GM12878 (cell line): Measurements from ENCODE around the gene CEP131. TPM values are rescaled to one million over a fixed set of nuclear protein-coding genes. Genes with fewer than 3 reads are reported as not detected.

ENCODE experiments used
- ATAC-seq: fragments of 200-7000 bp; cut with Tn5 transposase; 3 replicates; pipeline ENCODE4 v1.9.1; 2020; ENCODE audit warnings: mild to moderate bottlenecking, moderate library complexity
- BruUV-seq: library from RNA; stranded (reverse); fragments of 400-500 nt; replicated peaks from 2 replicates; lab custom pipeline; 2021; lab: Mats Ljungman, UMichigan
- CTCF ChIA-PET: fragments of 300-600 bp; sonication (Branson Sonifier 250); formaldehyde crosslinking; extraction: SDS; loops from one replicate; lab custom pipeline; 2021; ENCODE audit warnings: inconsistent platforms; lab: Yijun Ruan, JAX
- POLR2A ChIA-PET: fragments of 350-600 bp; formaldehyde crosslinking; extraction: SDS; loops from one replicate; lab custom pipeline; 2021; ENCODE audit warnings: inconsistent platforms; lab: Charles Lee
- RAD21 ChIA-PET: fragments of 300-600 bp; sonication (Branson Sonifier 250); formaldehyde crosslinking; loops from one replicate; lab custom pipeline; 2023; ENCODE audit warnings: antibody characterized with exemption; ENCODE audit not compliant: unreplicated experiment; lab: Charles Lee
- SMC1A ChIA-PET: fragments of 300-600 bp; sonication (Branson Sonifier 250); formaldehyde crosslinking; loops from one replicate; lab custom pipeline; 2023; ENCODE audit not compliant: unreplicated experiment, uncharacterized antibody; lab: Charles Lee
- DNase-seq: peaks from one replicate; pipeline ENCODE4 v3.0.0-alpha.2; 2011; ENCODE audit warnings: low read depth, low spot score
- FAIRE-seq: peaks from 3 replicates; lab custom pipeline; 2011; peaks lifted over from hg19 to GRCh38; lab: Jason Lieb, UNC
- H2AFZ ChIP-seq: 2 replicates; pipeline ENCODE4 v1.6.0; 2011; ENCODE audit warnings: low read depth, low read length, control low read depth; ENCODE audit not compliant: control insufficient read depth
- H3K27ac ChIP-seq: 2 replicates; pipeline ENCODE4 v1.5.1; 2011; ENCODE audit warnings: control low read depth; ENCODE audit not compliant: control insufficient read depth, insufficient read depth
- H3K27me3 ChIP-seq, 2 experiments: replicated peaks in 1 of 2; 2 replicates each; pipeline versions ENCODE4 v1.6.0 to v1.6.1; 2011; ENCODE audit warnings: low read length in 1 of 2; ENCODE audit not compliant: control insufficient read depth in 2 of 2, insufficient read depth in 2 of 2
- H3K36me3 ChIP-seq, 2 experiments: 2 replicates each; pipeline ENCODE4 v1.5.1; 2011; ENCODE audit warnings: low read length in 1 of 2; ENCODE audit not compliant: control insufficient read depth in 2 of 2, insufficient read depth in 2 of 2
- H3K4me1 ChIP-seq: 2 replicates; pipeline ENCODE4 v1.6.1; 2011; ENCODE audit warnings: mild to moderate bottlenecking, low read length, moderate library complexity, mixed read lengths; ENCODE audit not compliant: control insufficient read depth, insufficient read depth
- H3K4me2 ChIP-seq: 2 replicates; pipeline ENCODE4 v1.6.0; 2011; ENCODE audit warnings: control low read depth; ENCODE audit not compliant: control insufficient read depth, insufficient read depth
- H3K4me3 ChIP-seq: fragments of 200-600 bp; sonication (generic); 2 replicates; pipeline ENCODE4 v1.5.1; 2016
- H3K79me2 ChIP-seq: 2 replicates; pipeline ENCODE4 v1.6.0; 2011; ENCODE audit warnings: low read length; ENCODE audit not compliant: control insufficient read depth, insufficient read depth
- H3K9ac ChIP-seq: 2 replicates; pipeline ENCODE4 v1.8.0; 2011; ENCODE audit warnings: low read length, control low read depth, mixed read lengths; ENCODE audit not compliant: control insufficient read depth, insufficient read depth
- H3K9me3 ChIP-seq: replicated peaks from 3 replicates; pipeline ENCODE4 v1.5.1; 2011; ENCODE audit warnings: mild to moderate bottlenecking, low read length; ENCODE audit not compliant: control insufficient read depth, insufficient read depth
- H4K20me1 ChIP-seq: 2 replicates; pipeline ENCODE4 v1.6.0; 2011; ENCODE audit not compliant: control insufficient read depth, insufficient read depth
- BCL3 ChIP-seq: IDR thresholded peaks from 2 replicates; pipeline ENCODE4 v1.6.1; 2011; ENCODE audit warnings: borderline replicate concordance, low read depth, mild to moderate bottlenecking, moderate library complexity, low read length; ENCODE audit not compliant: insufficient read depth, poor library complexity, severe bottlenecking
- CHD1 ChIP-seq: IDR thresholded peaks from 2 replicates; pipeline ENCODE4 v1.6.1; 2012; ENCODE audit warnings: low read depth, low read length, improper control_type of control experiment
- CHD4 ChIP-seq: fragments of 200-600 bp; sonication (generic); IDR thresholded peaks from 2 replicates; pipeline ENCODE4 v1.6.1; 2016; ENCODE audit warnings: mild to moderate bottlenecking
- CREB1 ChIP-seq: IDR thresholded peaks from 2 replicates; pipeline ENCODE4 v1.6.1; 2012; ENCODE audit warnings: low read depth, mild to moderate bottlenecking, inconsistent platforms
- ELK1 ChIP-seq: IDR thresholded peaks from 2 replicates; pipeline ENCODE4 v1.6.1; 2012; ENCODE audit warnings: low read depth, low read length, improper control_type of control experiment
- EP300 ChIP-seq, 2 experiments: fragments of 150-350 bp in 1 of 2; IDR thresholded peaks; 2 replicates each; pipeline ENCODE4 v1.6.1; 2011 to 2012; ENCODE audit warnings: low read depth in 2 of 2, low read length in 2 of 2, borderline replicate concordance in 1 of 2, improper control_type of control experiment in 1 of 2, inconsistent platforms in 1 of 2; ENCODE audit not compliant: control insufficient read depth in 1 of 2
- MTA3 ChIP-seq: IDR thresholded peaks from 2 replicates; pipeline ENCODE4 v1.6.1; 2012; ENCODE audit warnings: low read length, inconsistent platforms, borderline replicate concordance
- PAX5 ChIP-seq: IDR thresholded peaks from 2 replicates; pipeline ENCODE4 v1.6.1; 2011; ENCODE audit warnings: low read depth, low read length, borderline replicate concordance
- PBX3 ChIP-seq: IDR thresholded peaks from 2 replicates; pipeline ENCODE4 v1.6.1; 2011; ENCODE audit warnings: mild to moderate bottlenecking, low read depth, low read length, moderate library complexity; ENCODE audit not compliant: insufficient replicate concordance
- STAT3 ChIP-seq: IDR thresholded peaks from 2 replicates; pipeline ENCODE4 v1.6.1; 2011; ENCODE audit warnings: low read depth, low read length, improper control_type of control experiment
- USF2 ChIP-seq: IDR thresholded peaks from 2 replicates; pipeline ENCODE4 v1.6.1; 2011; ENCODE audit warnings: low read depth, low read length, improper control_type of control experiment, borderline replicate concordance
- ZBED1 ChIP-seq: IDR thresholded peaks from 2 replicates; pipeline ENCODE4 v1.6.1; 2016; ENCODE audit warnings: borderline replicate concordance
- ZNF207 ChIP-seq: fragments of 450-650 bp; IDR thresholded peaks from 2 replicates; pipeline ENCODE4 v1.6.1; 2014; ENCODE audit warnings: antibody characterized with exemption, mild to moderate bottlenecking, borderline replicate concordance
- ZNF217 ChIP-seq: fragments of 450-650 bp; IDR thresholded peaks from 2 replicates; pipeline ENCODE4 v1.6.1; 2017; ENCODE audit warnings: antibody characterized with exemption, mild to moderate bottlenecking
- ZNF384 ChIP-seq: IDR thresholded peaks from 2 replicates; pipeline ENCODE4 v1.6.1; 2012; ENCODE audit warnings: low read depth, mild to moderate bottlenecking, low read length, improper control_type of control experiment, borderline replicate concordance
- ZSCAN29 ChIP-seq: fragments of 450-650 bp; IDR thresholded peaks from 2 replicates; pipeline ENCODE4 v1.6.1; 2017; ENCODE audit warnings: mild to moderate bottlenecking, moderate library complexity
- ZZZ3 ChIP-seq: IDR thresholded peaks from 2 replicates; pipeline ENCODE4 v1.6.1; 2011; ENCODE audit warnings: low read depth; ENCODE audit not compliant: control insufficient read depth, insufficient read length
- WGBS: methylation state at CpG from one replicate; pipeline ENCODE4 v1.1.6; 2016; ENCODE audit warnings: low lambda C conversion rate; ENCODE audit not compliant: insufficient replicate concordance, insufficient coverage; ENCODE audit errors: missing lambda C conversion rate; 5-methylcytosine and 5-hydroxymethylcytosine counted together
- in situ Hi-C: fragments of 300-500 bp; cut with MboI; formaldehyde crosslinking; loops from 9 replicates; pipeline ENCODE4 v1.14.3; 2018; ENCODE audit warnings: mixed read lengths
- intact Hi-C: fragments of 100-400 bp; cut with micrococcal nuclease; formaldehyde crosslinking; loops from one replicate; pipeline ENCODE4 v1.14.2; 2022; ENCODE audit not compliant: unreplicated experiment
- polyA plus RNA-seq, 11 experiments: library from polyadenylated mRNA; depleted of rRNA in 4 of 11; unstranded in 6 of 11; stranded (reverse) in 5 of 11; fragments of >200 nt; fragmentation: Nextera tagmentation in 4 of 11; fragmentation: Illumina TruSeq in 1 of 11; extraction: Ambion mirVana in 4 of 11; extraction: Trizol in 1 of 11; gene quantifications; 1 replicate in 1 of 11; 2 replicates in 10 of 11; pipeline versions ENCODE4 v1.2.1 to v1.2.3, GENCODE V29; 2011 to 2016; ENCODE audit warnings: inconsistent platforms in 2 of 11, missing spikeins in 2 of 11, low read depth in 1 of 11
- total RNA-seq, 4 experiments: library from RNA; depleted of rRNA in 3 of 4; stranded (reverse); fragments of >200 nt in 3 of 4; fragmentation: Illumina TruSeq in 1 of 4; extraction: Trizol in 1 of 4; gene quantifications; 2 replicates each; pipeline versions ENCODE4 v1.2.1 to v1.2.3, GENCODE V29; 2013 to 2021

The CEP131 gene
- total and polyA plus RNA-seq, 10 of the 15 experiments (the other 5 are each of a cell fraction or from before 2014, with no cell fraction given): 0.05 to 17.3 (median 6.7) TPM

- intact Hi-C loops (no loop called here), in situ Hi-C loops (no loop called here)
- no peaks in the 10 kb centered on the region; a peak in 2 of 4 replicates for H3K27me3 ChIP-seq
- ChIA-PET SMC1A (no interaction called here), CTCF (no interaction called here), POLR2A (no interaction called here), RAD21 (no interaction called here)
- no peak overlapping the region for H3K4me3 ChIP-seq
- no peak for FAIRE-seq
- H3K27ac ChIP-seq: no peak overlapping the region
- no peaks in the 10 kb centered on the region for H3K9me3 ChIP-seq
- DNase-seq: no peak
- H4K20me1 ChIP-seq: no peaks in the 10 kb centered on the region
- ATAC-seq: no peak
- BruUV-seq: no TSS peak
- 30% methylated on average over 11 of the region's 16 CpGs for WGBS
- no peak overlapping the region for H3K9ac ChIP-seq
- H3K4me1 ChIP-seq: no peaks in the 10 kb centered on the region
- no peak overlapping the region for H2AFZ ChIP-seq
- no peak overlapping the region for H3K4me2 ChIP-seq
- no peaks in the 10 kb centered on the region for H3K79me2 ChIP-seq
- H3K36me3 ChIP-seq: no peaks in the 10 kb centered on the region
- TF ChIP-seq CREB1: no peak
- TF ChIP-seq PAX5: no peak
- TF ChIP-seq BCL3: no peak
- TF ChIP-seq MTA3: no peak
- no peak for TF ChIP-seq CHD1
- no peak for TF ChIP-seq ZSCAN29
- TF ChIP-seq USF2: no peak
- TF ChIP-seq ZZZ3: no peak
- TF ChIP-seq EP300 (IDR thresholded peaks at IDR 0.05; ENCODE audit: borderline replicate concordance in 1 of 2, control insufficient read depth in 1 of 2, low read depth in 2 of 2, low read length in 2 of 2): no peak
- no peak for TF ChIP-seq CHD4
- TF ChIP-seq ZBED1: no peak
- no peak for TF ChIP-seq ELK1
- TF ChIP-seq ZNF207: no peak
- no peak for TF ChIP-seq STAT3
- TF ChIP-seq ZNF217: no peak
- TF ChIP-seq ZNF384: no peak
- no peak for TF ChIP-seq PBX3
These were observed 60.8 kb downstream of the CEP131 start for GRCh38 chr17:81161972-81162371.
